ENCODE measurements around the gene ZFYVE9. TPM values are rescaled to one million over a fixed set of nuclear protein-coding genes. Genes with fewer than 3 reads are reported as not detected.

The ZFYVE9 gene
- total and polyA plus RNA-seq, 2 of the 13 experiments (the other 11 are each of a cell fraction or from before 2014, with no cell fraction given): 9.2 to 19.8 TPM

DNA sequence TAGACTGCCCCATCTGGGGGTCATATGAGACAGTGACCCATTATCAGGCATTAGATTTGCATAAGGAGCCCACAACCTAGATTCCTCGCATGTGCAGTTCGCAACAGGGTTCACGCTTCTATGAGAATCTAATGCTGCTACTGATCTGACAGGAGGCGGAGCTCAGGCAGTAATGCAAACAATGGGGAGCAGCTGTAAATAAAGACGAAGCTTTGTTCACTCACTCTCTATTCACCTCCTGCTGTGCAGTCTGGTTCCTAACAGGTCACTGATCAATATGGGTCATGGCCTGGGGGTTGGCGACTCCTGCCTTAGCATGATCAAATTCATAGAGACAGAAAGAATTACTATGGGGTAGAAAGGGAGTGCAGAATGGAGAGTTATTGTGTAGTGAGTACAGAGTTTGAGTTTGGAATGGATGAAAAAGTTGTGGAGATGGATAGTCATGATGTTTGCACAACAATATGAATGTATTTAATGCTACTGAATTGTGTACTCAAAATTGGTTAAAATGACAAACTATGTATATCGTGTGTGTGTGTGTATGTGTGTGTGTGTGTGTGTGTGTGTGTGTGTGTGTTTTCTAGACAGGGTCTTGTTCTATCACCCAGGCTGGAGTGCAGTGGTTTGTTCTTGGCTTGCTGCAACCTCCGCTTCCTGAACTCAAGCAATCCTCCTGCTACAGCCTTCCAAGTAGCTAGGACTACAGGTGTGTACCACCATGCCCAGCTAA is 43.6 kb upstream of the ZFYVE9 start (continued):
- TF ChIP-seq REPIN1 (CRISPR knock-in tag; IDR thresholded peaks at IDR 0.05; ENCODE audit: borderline replicate concordance, low read depth) (peak; percentile 76; the same call in 1 of the 2 replicates), ZNF556 (CRISPR knock-in tag; IDR thresholded peaks at IDR 0.05; ENCODE audit: borderline replicate concordance) (peak; percentile 60; the same call in 1 of the 2 replicates), MYC (CRISPR knock-in tag; IDR thresholded peaks at IDR 0.05; ENCODE audit: borderline replicate concordance) (no peak), RBAK (CRISPR knock-in tag; IDR thresholded peaks at IDR 0.05) (no peak), ZBTB20 (CRISPR knock-in tag; IDR thresholded peaks at IDR 0.05; ENCODE audit: borderline replicate concordance, low read depth) (no peak), ZNF33A (CRISPR knock-in tag; IDR thresholded peaks at IDR 0.05; ENCODE audit: borderline replicate concordance) (no peak), ZNF382 (CRISPR knock-in tag; IDR thresholded peaks at IDR 0.05; ENCODE audit: borderline replicate concordance) (no peak), ZNF549 (CRISPR knock-in tag; IDR thresholded peaks at IDR 0.05) (peak; percentile 77; the same call in 1 of the 2 replicates)
- TF ChIP-seq, protein P1, sequence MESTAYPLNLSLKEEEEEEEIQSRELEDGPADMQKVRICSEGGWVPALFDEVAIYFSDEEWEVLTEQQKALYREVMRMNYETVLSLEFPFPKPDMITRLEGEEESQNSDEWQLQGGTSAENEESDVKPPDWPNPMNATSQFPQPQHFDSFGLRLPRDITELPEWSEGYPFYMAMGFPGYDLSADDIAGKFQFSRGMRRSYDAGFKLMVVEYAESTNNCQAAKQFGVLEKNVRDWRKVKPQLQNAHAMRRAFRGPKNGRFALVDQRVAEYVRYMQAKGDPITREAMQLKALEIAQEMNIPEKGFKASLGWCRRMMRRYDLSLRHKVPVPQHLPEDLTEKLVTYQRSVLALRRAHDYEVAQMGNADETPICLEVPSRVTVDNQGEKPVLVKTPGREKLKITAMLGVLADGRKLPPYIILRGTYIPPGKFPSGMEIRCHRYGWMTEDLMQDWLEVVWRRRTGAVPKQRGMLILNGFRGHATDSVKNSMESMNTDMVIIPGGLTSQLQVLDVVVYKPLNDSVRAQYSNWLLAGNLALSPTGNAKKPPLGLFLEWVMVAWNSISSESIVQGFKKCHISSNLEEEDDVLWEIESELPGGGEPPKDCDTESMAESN (CRISPR knock-in tag; conservative IDR thresholded peaks at IDR 0.05): no peak
- TF ChIP-seq, protein P2, sequence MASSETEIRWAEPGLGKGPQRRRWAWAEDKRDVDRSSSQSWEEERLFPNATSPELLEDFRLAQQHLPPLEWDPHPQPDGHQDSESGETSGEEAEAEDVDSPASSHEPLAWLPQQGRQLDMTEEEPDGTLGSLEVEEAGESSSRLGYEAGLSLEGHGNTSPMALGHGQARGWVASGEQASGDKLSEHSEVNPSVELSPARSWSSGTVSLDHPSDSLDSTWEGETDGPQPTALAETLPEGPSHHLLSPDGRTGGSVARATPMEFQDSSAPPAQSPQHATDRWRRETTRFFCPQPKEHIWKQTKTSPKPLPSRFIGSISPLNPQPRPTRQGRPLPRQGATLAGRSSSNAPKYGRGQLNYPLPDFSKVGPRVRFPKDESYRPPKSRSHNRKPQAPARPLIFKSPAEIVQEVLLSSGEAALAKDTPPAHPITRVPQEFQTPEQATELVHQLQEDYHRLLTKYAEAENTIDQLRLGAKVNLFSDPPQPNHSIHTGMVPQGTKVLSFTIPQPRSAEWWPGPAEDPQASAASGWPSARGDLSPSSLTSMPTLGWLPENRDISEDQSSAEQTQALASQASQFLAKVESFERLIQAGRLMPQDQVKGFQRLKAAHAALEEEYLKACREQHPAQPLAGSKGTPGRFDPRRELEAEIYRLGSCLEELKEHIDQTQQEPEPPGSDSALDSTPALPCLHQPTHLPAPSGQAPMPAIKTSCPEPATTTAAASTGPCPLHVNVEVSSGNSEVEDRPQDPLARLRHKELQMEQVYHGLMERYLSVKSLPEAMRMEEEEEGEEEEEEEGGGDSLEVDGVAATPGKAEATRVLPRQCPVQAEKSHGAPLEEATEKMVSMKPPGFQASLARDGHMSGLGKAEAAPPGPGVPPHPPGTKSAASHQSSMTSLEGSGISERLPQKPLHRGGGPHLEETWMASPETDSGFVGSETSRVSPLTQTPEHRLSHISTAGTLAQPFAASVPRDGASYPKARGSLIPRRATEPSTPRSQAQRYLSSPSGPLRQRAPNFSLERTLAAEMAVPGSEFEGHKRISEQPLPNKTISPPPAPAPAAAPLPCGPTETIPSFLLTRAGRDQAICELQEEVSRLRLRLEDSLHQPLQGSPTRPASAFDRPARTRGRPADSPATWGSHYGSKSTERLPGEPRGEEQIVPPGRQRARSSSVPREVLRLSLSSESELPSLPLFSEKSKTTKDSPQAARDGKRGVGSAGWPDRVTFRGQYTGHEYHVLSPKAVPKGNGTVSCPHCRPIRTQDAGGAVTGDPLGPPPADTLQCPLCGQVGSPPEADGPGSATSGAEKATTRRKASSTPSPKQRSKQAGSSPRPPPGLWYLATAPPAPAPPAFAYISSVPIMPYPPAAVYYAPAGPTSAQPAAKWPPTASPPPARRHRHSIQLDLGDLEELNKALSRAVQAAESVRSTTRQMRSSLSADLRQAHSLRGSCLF (CRISPR knock-in tag; IDR thresholded peaks at IDR 0.05; ENCODE audit: borderline replicate concordance): no peak
- TF ChIP-seq, protein P3, sequence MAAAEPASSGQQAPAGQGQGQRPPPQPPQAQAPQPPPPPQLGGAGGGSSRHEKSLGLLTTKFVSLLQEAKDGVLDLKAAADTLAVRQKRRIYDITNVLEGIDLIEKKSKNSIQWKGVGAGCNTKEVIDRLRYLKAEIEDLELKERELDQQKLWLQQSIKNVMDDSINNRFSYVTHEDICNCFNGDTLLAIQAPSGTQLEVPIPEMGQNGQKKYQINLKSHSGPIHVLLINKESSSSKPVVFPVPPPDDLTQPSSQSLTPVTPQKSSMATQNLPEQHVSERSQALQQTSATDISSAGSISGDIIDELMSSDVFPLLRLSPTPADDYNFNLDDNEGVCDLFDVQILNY (CRISPR knock-in tag; conservative IDR thresholded peaks at IDR 0.05): no peak
- TF ChIP-seq, protein P4, sequence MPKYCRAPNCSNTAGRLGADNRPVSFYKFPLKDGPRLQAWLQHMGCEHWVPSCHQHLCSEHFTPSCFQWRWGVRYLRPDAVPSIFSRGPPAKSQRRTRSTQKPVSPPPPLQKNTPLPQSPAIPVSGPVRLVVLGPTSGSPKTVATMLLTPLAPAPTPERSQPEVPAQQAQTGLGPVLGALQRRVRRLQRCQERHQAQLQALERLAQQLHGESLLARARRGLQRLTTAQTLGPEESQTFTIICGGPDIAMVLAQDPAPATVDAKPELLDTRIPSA (CRISPR knock-in tag; IDR thresholded peaks at IDR 0.05; ENCODE audit: borderline replicate concordance): no peak
- TF ChIP-seq, protein P5, sequence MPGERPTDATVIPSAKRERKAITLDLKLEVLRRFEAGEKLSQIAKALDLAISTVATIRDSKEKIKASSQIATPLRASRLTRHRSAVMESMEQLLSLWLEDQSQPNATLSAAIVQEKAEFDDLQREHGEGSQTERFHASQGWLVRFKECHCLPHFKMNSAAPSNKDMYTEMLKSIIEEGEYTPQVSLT (CRISPR knock-in tag; IDR thresholded peaks at IDR 0.05; ENCODE audit: borderline replicate concordance, low read depth): no peak
- TF ChIP-seq, protein P6, sequence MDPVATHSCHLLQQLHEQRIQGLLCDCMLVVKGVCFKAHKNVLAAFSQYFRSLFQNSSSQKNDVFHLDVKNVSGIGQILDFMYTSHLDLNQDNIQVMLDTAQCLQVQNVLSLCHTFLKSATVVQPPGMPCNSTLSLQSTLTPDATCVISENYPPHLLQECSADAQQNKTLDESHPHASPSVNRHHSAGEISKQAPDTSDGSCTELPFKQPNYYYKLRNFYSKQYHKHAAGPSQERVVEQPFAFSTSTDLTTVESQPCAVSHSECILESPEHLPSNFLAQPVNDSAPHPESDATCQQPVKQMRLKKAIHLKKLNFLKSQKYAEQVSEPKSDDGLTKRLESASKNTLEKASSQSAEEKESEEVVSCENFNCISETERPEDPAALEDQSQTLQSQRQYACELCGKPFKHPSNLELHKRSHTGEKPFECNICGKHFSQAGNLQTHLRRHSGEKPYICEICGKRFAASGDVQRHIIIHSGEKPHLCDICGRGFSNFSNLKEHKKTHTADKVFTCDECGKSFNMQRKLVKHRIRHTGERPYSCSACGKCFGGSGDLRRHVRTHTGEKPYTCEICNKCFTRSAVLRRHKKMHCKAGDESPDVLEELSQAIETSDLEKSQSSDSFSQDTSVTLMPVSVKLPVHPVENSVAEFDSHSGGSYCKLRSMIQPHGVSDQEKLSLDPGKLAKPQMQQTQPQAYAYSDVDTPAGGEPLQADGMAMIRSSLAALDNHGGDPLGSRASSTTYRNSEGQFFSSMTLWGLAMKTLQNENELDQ (CRISPR knock-in tag; IDR thresholded peaks at IDR 0.05; ENCODE audit: borderline replicate concordance): no peak

Measured in HepG2 (cell line).